H1 (cell line): ENCODE results near the gene NCK2. TPM values are rescaled to one million over a fixed set of nuclear protein-coding genes. Genes with fewer than 3 reads are reported as not detected.
A peak's percentile ranks its signal among the peaks of the same experiment; 100 is the strongest.

Experiments used
- CTCF ChIA-PET: fragments of 300-600 bp; sonication (Branson Sonifier 250); formaldehyde crosslinking; loops from one replicate; lab custom pipeline; 2021; ENCODE audit not compliant: partially characterized antibody; lab: Charles Lee
- POLR2A ChIA-PET: fragments of 300-600 bp; sonication (Branson Sonifier 250); formaldehyde crosslinking; loops from one replicate; lab custom pipeline; 2021; ENCODE audit warnings: inconsistent platforms; ENCODE audit not compliant: partially characterized antibody; lab: Charles Lee
- DNase-seq, 2 experiments: peaks; one replicate each; pipeline versions ENCODE4 v3.0.0 to v3.0.0-alpha.2; 2010 to 2022; ENCODE audit warnings: low spot score in 2 of 2, low read depth in 1 of 2, mixed read lengths in 1 of 2
- FAIRE-seq: peaks from 2 replicates; lab custom pipeline; 2011; peaks lifted over from hg19 to GRCh38; lab: Jason Lieb, UNC
- H2AFZ ChIP-seq: 2 replicates; pipeline ENCODE4 v1.8.1; 2012; ENCODE audit warnings: low read length, inconsistent platforms
- H2AK5ac ChIP-seq: 2 replicates; pipeline ENCODE4 v1.6.1; 2013; ENCODE audit warnings: low read depth, low read length
- H2BK120ac ChIP-seq: replicated peaks from 2 replicates; pipeline ENCODE3; 2013; ENCODE audit warnings: low read depth, low read length, inconsistent platforms
- H2BK12ac ChIP-seq: 2 replicates; pipeline ENCODE4 v1.6.1; 2013; ENCODE audit warnings: low read depth, low read length
- H2BK15ac ChIP-seq: 2 replicates; pipeline ENCODE4 v1.6.1; 2013; ENCODE audit warnings: low read length
- H2BK20ac ChIP-seq: 2 replicates; pipeline ENCODE4 v1.6.1; 2013; ENCODE audit warnings: low read length
- H2BK5ac ChIP-seq: 2 replicates; pipeline ENCODE4 v1.6.1; 2013; ENCODE audit warnings: low read depth, low read length
- H3K14ac ChIP-seq: 2 replicates; pipeline ENCODE4 v1.6.1; 2013; ENCODE audit warnings: inconsistent platforms; ENCODE audit not compliant: insufficient read length
- H3K18ac ChIP-seq: 2 replicates; pipeline ENCODE4 v1.6.1; 2013; ENCODE audit warnings: low read length; ENCODE audit errors: extremely low read depth
- H3K23ac ChIP-seq: 2 replicates; pipeline ENCODE4 v1.6.1; 2013; ENCODE audit warnings: inconsistent platforms; ENCODE audit not compliant: insufficient read length
- H3K23me2 ChIP-seq: 2 replicates; pipeline ENCODE4 v1.6.1; 2013; ENCODE audit warnings: low read depth, low read length
- H3K27ac ChIP-seq: 2 replicates; pipeline ENCODE4 v1.6.1; 2011; ENCODE audit warnings: low read depth, low read length, inconsistent platforms
- H3K27me3 ChIP-seq, 4 experiments: replicated peaks in 1 of 4; 1 replicate in 1 of 4; 2 replicates in 3 of 4; pipeline versions ENCODE4 v1.6.1 to v1.8.1; 2011 to 2013; ENCODE audit warnings: low read length in 3 of 4, mild to moderate bottlenecking in 3 of 4, inconsistent platforms in 2 of 4, mixed read lengths in 2 of 4, moderate library complexity in 1 of 4; ENCODE audit not compliant: control insufficient read depth in 3 of 4, insufficient read depth in 3 of 4; ENCODE audit errors: extremely low read depth in 1 of 4
- H3K36me3 ChIP-seq, 4 experiments: 2 replicates each; pipeline versions ENCODE4 v1.6.1 to v1.8.1; 2011 to 2013; ENCODE audit warnings: mild to moderate bottlenecking in 4 of 4, low read length in 3 of 4, moderate library complexity in 2 of 4, control low read depth in 1 of 4, inconsistent platforms in 1 of 4; ENCODE audit not compliant: insufficient read depth in 4 of 4, control insufficient read depth in 2 of 4
- H3K4ac ChIP-seq: replicated peaks from 2 replicates; pipeline ENCODE3; 2013; ENCODE audit warnings: low read length, low read depth, mixed read lengths, inconsistent platforms; ENCODE audit not compliant: insufficient read length
- H3K4me1 ChIP-seq, 4 experiments: replicated peaks in 1 of 4; 1 replicate in 1 of 4; 2 replicates in 3 of 4; pipeline versions ENCODE4 v1.6.1 to v1.8.1; 2011 to 2013; ENCODE audit warnings: low read length in 3 of 4, inconsistent platforms in 2 of 4, mixed read lengths in 1 of 4; ENCODE audit not compliant: insufficient read depth in 4 of 4, control insufficient read depth in 3 of 4
- H3K4me2 ChIP-seq, 2 experiments: 2 replicates each; pipeline versions ENCODE4 v1.6.1 to v1.8.1; 2011 to 2013; ENCODE audit warnings: low read depth in 2 of 2, low read length in 2 of 2, control low read depth in 1 of 2, inconsistent platforms in 1 of 2, mild to moderate bottlenecking in 1 of 2; ENCODE audit not compliant: insufficient read depth in 1 of 2
- H3K4me3 ChIP-seq, 4 experiments: fragments of 200-600, 300-600 bp in 1 of 4; sonication (generic), shearing (Covaris generic), sonication (Bioruptor Twin) in 1 of 4; 2 replicates each; pipeline versions ENCODE4 v1.5.1 to v1.8.1; 2011 to 2016; ENCODE audit warnings: low read length in 4 of 4, low read depth in 3 of 4, control low read depth in 2 of 4, inconsistent platforms in 2 of 4, mild to moderate bottlenecking in 2 of 4, mixed read lengths in 1 of 4, moderate library complexity in 1 of 4; ENCODE audit not compliant: insufficient read depth in 2 of 4; ENCODE audit errors: extremely low read depth in 1 of 4
- H3K56ac ChIP-seq: replicated peaks from 2 replicates; pipeline ENCODE3; 2013; ENCODE audit warnings: low read depth, mild to moderate bottlenecking, mixed read lengths, low read length, inconsistent platforms; ENCODE audit not compliant: insufficient read length
- H3K79me1 ChIP-seq: 2 replicates; pipeline ENCODE4 v1.6.1; 2013; ENCODE audit warnings: low read depth, low read length, control low read depth
- H3K79me2 ChIP-seq, 2 experiments: 2 replicates each; pipeline versions ENCODE4 v1.6.1 to v1.8.1; 2012 to 2013; ENCODE audit warnings: low read length in 2 of 2, mild to moderate bottlenecking in 2 of 2, inconsistent platforms in 1 of 2; ENCODE audit not compliant: insufficient read depth in 2 of 2, control insufficient read depth in 1 of 2
- H3K9ac ChIP-seq, 4 experiments: replicated peaks in 1 of 4; 1 replicate in 1 of 4; 2 replicates in 3 of 4; pipeline versions ENCODE4 v1.6.1 to v1.8.1; 2011 to 2013; ENCODE audit warnings: low read depth in 3 of 4, low read length in 3 of 4, control low read depth in 2 of 4, mild to moderate bottlenecking in 2 of 4, moderate library complexity in 2 of 4, inconsistent platforms in 1 of 4; ENCODE audit errors: extremely low read depth in 1 of 4
- H3K9me3 ChIP-seq, 2 experiments: 2 replicates each; pipeline versions ENCODE4 v1.6.1 to v1.8.1; 2012 to 2013; ENCODE audit warnings: mild to moderate bottlenecking in 2 of 2, moderate library complexity in 2 of 2, control low read depth in 1 of 2, inconsistent platforms in 1 of 2, low read depth in 1 of 2, low read length in 1 of 2, mixed read lengths in 1 of 2; ENCODE audit not compliant: insufficient read depth in 2 of 2
- H4K20me1 ChIP-seq, 2 experiments: replicated peaks in 1 of 2; 2 replicates each; pipeline versions ENCODE3 to v1.8.1; 2011 to 2013; ENCODE audit warnings: inconsistent platforms in 2 of 2, low read length in 2 of 2, mild to moderate bottlenecking in 1 of 2; ENCODE audit not compliant: insufficient read depth in 2 of 2, control insufficient read depth in 1 of 2
- H4K5ac ChIP-seq: 2 replicates; pipeline ENCODE4 v1.6.1; 2013; ENCODE audit warnings: low read length, low read depth, mixed read lengths, inconsistent platforms; ENCODE audit not compliant: insufficient read length
- H4K8ac ChIP-seq: 2 replicates; pipeline ENCODE4 v1.8.0; 2013; ENCODE audit warnings: mild to moderate bottlenecking, moderate library complexity, low read length, inconsistent platforms; ENCODE audit not compliant: insufficient read depth; ENCODE audit errors: extremely low read depth
- H4K91ac ChIP-seq: replicated peaks from 2 replicates; pipeline ENCODE3; 2013; ENCODE audit warnings: low read length, mixed read lengths, inconsistent platforms; ENCODE audit not compliant: insufficient read length
- JUND ChIP-seq: IDR thresholded peaks from 2 replicates; pipeline ENCODE4 v1.6.1; 2011; ENCODE audit warnings: mild to moderate bottlenecking, improper control_type of control experiment, low read length
- KDM1A ChIP-seq: fragments of 200-600, 300-600 bp; sonication (generic); IDR thresholded peaks from 2 replicates; pipeline ENCODE4 v1.7.1; 2016; ENCODE audit warnings: mild to moderate bottlenecking, low read length, borderline replicate concordance
- SP4 ChIP-seq: IDR thresholded peaks from 2 replicates; pipeline ENCODE4 v1.6.1; 2012; ENCODE audit warnings: low read length, inconsistent platforms
- WGBS, 2 experiments: shearing (Covaris generic) in 1 of 2; methylation state at CpG; one replicate each; pipeline versions ENCODE4 v1.1.6 to v1.1.7; 2013 to 2015; ENCODE audit warnings: low lambda C conversion rate in 2 of 2, mixed read lengths in 2 of 2, inconsistent platforms in 1 of 2, low coverage in 1 of 2, missing lambda C conversion rate in 1 of 2; ENCODE audit not compliant: insufficient replicate concordance in 2 of 2, insufficient coverage in 1 of 2, insufficient read length in 1 of 2; ENCODE audit errors: extremely low coverage in 1 of 2, missing lambda C conversion rate in 1 of 2; 5-methylcytosine and 5-hydroxymethylcytosine counted together
- polyA plus RNA-seq, 7 experiments: library from polyadenylated mRNA; depleted of rRNA in 3 of 7; stranded (reverse) in 5 of 7; unstranded in 2 of 7; fragments of >200 nt in 5 of 7; fragments of 200-250 nt in 2 of 7; gene quantifications; 1 replicate in 5 of 7; 2 replicates in 1 of 7; 4 replicates in 1 of 7; pipeline versions ENCODE4 v1.2.1 to v1.2.3, GENCODE V29; 2011 to 2013; ENCODE audit warnings: missing spikeins in 2 of 7, mixed read lengths in 2 of 7
- total RNA-seq: library from RNA; stranded (reverse); fragmentation: NEBNext Ultra II Directional; extraction: Animal tissue kit (Norgen Biotek cat#: 25700); gene quantifications from 2 replicates; pipeline ENCODE4 v1.2.1, GENCODE V29; 2021

The NCK2 gene
- total and polyA plus RNA-seq, 2 of the 8 experiments (the other 6 are each of a cell fraction or from before 2014, with no cell fraction given), result 30.3 to 65.7 TPM

GRCh38 chr2:105873721-105874120 is 129.0 kb downstream of the NCK2 start:
- Histone ChIP-seq H3K27me3 (no peaks in the 10 kb centered on the region), H2BK20ac (no peak overlapping the region), H2BK120ac (no peak overlapping the region), H3K23me2 (no peaks in the 10 kb centered on the region), H3K9ac (no peak overlapping the region), H4K20me1 (peaks cover 0 to 4% of the 10 kb centered on the region in 2 experiments), H2AK5ac (no peak overlapping the region), H4K8ac (no peak overlapping the region), H3K14ac (no peak overlapping the region), H3K9me3 (no peaks in the 10 kb centered on the region), H3K56ac (no peak overlapping the region), H3K27ac (no peak overlapping the region), H4K91ac (no peak overlapping the region), H4K5ac (no peak overlapping the region), H3K4ac (no peak overlapping the region), H2BK12ac (no peak overlapping the region), H3K23ac (no peak overlapping the region), H2AFZ (no peak overlapping the region), H3K4me2 (no peak overlapping the region; a peak in 1 of 4 replicates), H3K79me2 (peaks cover 0 to 26% of the 10 kb centered on the region in 2 experiments; a peak in 1 of 4 replicates), H3K4me3 (no peak overlapping the region), H3K79me1 (peaks cover 12% of the 10 kb centered on the region; the same call in 1 of the 2 replicates), H3K18ac (no peak overlapping the region), H3K36me3 (no peaks in the 10 kb centered on the region; a peak in 1 of 8 replicates), H2BK5ac (no peak overlapping the region), H3K4me1 (peaks cover 0 to 8% (median 0%) of the 10 kb centered on the region in 4 experiments; a peak in 2 of 7 replicates), H2BK15ac (no peak overlapping the region)
- DNase-seq (no peak), FAIRE-seq (no peak)
- TF ChIP-seq JUND (peak; percentile 79; the same call in 1 of the 2 replicates), KDM1A (no peak), SP4 (no peak)
- POLR2A ChIA-PET, result no interaction called here
- CTCF ChIA-PET, result no interaction called here
- whole genome bisulfite sequencing, 2 experiments, result 82% methylated on average over 8 of the region's 8 CpGs; no CpG with 5 or more reads in 1 of the 2 experiments
